KMS-11 (cell line): ENCODE data around the gene THRB.

Source experiments
- H2AFZ ChIP-seq: fragments of 200-600 bp; sonication (generic); 2 replicates; pipeline ENCODE4 v1.6.1; 2016; ENCODE audit warnings: antibody characterized with exemption, mixed run types, low read depth
- H3K27ac ChIP-seq: fragments of 200-600 bp; sonication (generic); 2 replicates; pipeline ENCODE4 v1.6.1; 2016; ENCODE audit warnings: mild to moderate bottlenecking, mixed run types
- H3K27me3 ChIP-seq: fragments of 200-600 bp; sonication (generic); 2 replicates; pipeline ENCODE4 v1.6.1; 2017; ENCODE audit warnings: mild to moderate bottlenecking, low read depth, mixed run types, moderate library complexity; ENCODE audit not compliant: insufficient read depth
- H3K36me3 ChIP-seq: fragments of 200-600 bp; sonication (generic); 2 replicates; pipeline ENCODE4 v1.6.1; 2017; ENCODE audit warnings: mild to moderate bottlenecking, mixed run types; ENCODE audit not compliant: insufficient read depth
- H3K4me1 ChIP-seq: fragments of 200-600 bp; sonication (generic); 2 replicates; pipeline ENCODE4 v1.6.1; 2016; ENCODE audit warnings: mild to moderate bottlenecking, low read depth, mixed run types; ENCODE audit not compliant: poor library complexity, severe bottlenecking
- H3K4me2 ChIP-seq: fragments of 200-600 bp; sonication (generic); 2 replicates; pipeline ENCODE4 v1.7.0; 2016; ENCODE audit warnings: mild to moderate bottlenecking, mixed run types
- H3K4me3 ChIP-seq: fragments of 200-600 bp; sonication (generic); IDR thresholded peaks from 2 replicates; pipeline ENCODE4 v1.6.1; 2017; ENCODE audit warnings: low read depth, low read length, mixed read lengths; ENCODE audit not compliant: insufficient read depth
- H3K79me2 ChIP-seq: fragments of 200-600 bp; sonication (generic); 2 replicates; pipeline ENCODE4 v1.6.1; 2016; ENCODE audit warnings: low read depth, mixed run types; ENCODE audit not compliant: insufficient read depth
- H3K9ac ChIP-seq: fragments of 200-600 bp; sonication (generic); 2 replicates; pipeline ENCODE4 v1.6.1; 2016; ENCODE audit warnings: mild to moderate bottlenecking, mixed run types
- H4K20me1 ChIP-seq: fragments of 200-600 bp; sonication (generic); 2 replicates; pipeline ENCODE4 v1.6.1; 2016; ENCODE audit warnings: mild to moderate bottlenecking, mixed run types; ENCODE audit not compliant: insufficient read depth
- CTCF ChIP-seq: fragments of 200-600 bp; sonication (generic); conservative IDR thresholded peaks from 2 replicates; pipeline ENCODE4 v1.6.1; 2017; ENCODE audit warnings: low read depth, mild to moderate bottlenecking, antibody characterized with exemption, low read length, moderate library complexity, mixed read lengths

THRB gene

GRCh38 chr3:24271228-24271627 lies 223.4 kb downstream of the THRB start:
- H3K4me2 ChIP-seq, result no peak overlapping the region
- H3K4me1 ChIP-seq, result no peaks in the 10 kb centered on the region
- H3K4me3 ChIP-seq, result no peak overlapping the region
- H3K9ac ChIP-seq, result no peak overlapping the region
- H4K20me1 ChIP-seq, result no peaks in the 10 kb centered on the region
- no peak overlapping the region for H2AFZ ChIP-seq
- no peaks in the 10 kb centered on the region for H3K79me2 ChIP-seq
- H3K36me3 ChIP-seq, result no peaks in the 10 kb centered on the region
- no peaks in the 10 kb centered on the region for H3K27me3 ChIP-seq
- no peak for TF ChIP-seq CTCF
- H3K27ac ChIP-seq, result no peak overlapping the region

DNA sequence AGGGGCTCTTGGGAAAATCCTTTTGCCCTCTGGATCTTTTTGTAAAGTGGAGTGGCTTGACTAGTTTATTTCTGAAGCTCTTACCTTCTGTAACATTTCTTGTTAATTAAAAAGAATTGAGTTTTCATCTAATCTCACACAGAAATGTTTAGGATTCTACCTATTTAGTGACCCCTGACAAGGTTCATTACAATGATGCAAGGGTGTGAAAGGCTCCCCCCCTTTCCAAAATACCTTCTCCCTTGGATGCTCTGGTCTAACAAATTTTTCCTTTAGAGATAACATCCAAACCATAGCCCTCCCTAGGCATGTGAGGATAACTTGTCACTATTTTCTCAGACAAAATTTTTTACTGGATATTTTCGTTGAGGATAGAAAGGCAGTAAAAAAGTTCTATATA lies 223.9 kb downstream of the THRB start:
- Histone ChIP-seq H3K9ac (no peak overlapping the region), H3K4me1 (no peaks in the 10 kb centered on the region), H3K4me2 (no peak overlapping the region), H3K27me3 (no peaks in the 10 kb centered on the region), H3K27ac (no peak overlapping the region), H3K79me2 (no peaks in the 10 kb centered on the region), H3K36me3 (no peaks in the 10 kb centered on the region), H2AFZ (no peak overlapping the region), H4K20me1 (no peaks in the 10 kb centered on the region), H3K4me3 (no peak overlapping the region)
- no peak for TF ChIP-seq CTCF

GRCh38 chr3:24270204-24270691 lies 224.4 kb downstream of the THRB start:
- Histone ChIP-seq H3K27me3 (no peaks in the 10 kb centered on the region), H2AFZ (no peak overlapping the region), H3K4me2 (no peak overlapping the region), H3K79me2 (no peaks in the 10 kb centered on the region), H3K4me1 (no peaks in the 10 kb centered on the region), H3K4me3 (no peak overlapping the region), H4K20me1 (no peaks in the 10 kb centered on the region), H3K9ac (no peak overlapping the region), H3K36me3 (no peaks in the 10 kb centered on the region), H3K27ac (no peak overlapping the region)
- no peak for TF ChIP-seq CTCF

DNA sequence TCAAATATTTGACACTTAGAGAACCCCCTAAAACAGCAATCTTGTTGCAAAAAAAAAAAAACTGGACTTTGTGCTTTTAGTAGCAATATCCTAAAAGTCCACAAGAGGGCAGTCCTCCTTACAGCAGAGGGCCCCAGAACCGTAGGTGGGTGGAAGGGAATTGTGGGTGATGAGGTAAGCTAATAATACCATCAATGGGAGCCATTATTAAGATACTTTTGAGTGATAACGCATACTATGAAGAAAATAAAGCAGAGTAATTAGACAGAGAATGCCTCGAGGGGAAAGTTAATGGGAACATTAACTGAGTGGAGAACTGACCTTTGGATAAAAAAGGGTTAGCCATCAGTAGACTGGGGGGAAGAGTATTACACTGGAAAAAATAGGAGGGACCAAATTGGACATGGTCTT lies 229.9 kb downstream of the THRB start:
- Histone ChIP-seq H4K20me1 (no peaks in the 10 kb centered on the region), H2AFZ (no peak overlapping the region), H3K4me2 (no peak overlapping the region), H3K36me3 (no peaks in the 10 kb centered on the region), H3K27ac (no peak overlapping the region), H3K4me1 (no peaks in the 10 kb centered on the region), H3K27me3 (no peaks in the 10 kb centered on the region), H3K79me2 (no peaks in the 10 kb centered on the region), H3K9ac (no peak overlapping the region), H3K4me3 (no peak overlapping the region)
- TF ChIP-seq CTCF, result peak; percentile 79
